Spinal cord (tissue), 10 donors: ENCODE data around the gene CLEC16A. TPM values are rescaled to one million over a fixed set of nuclear protein-coding genes. Genes with fewer than 3 reads are reported as not detected.

Source experiments
- DNase-seq, 6 donors: peaks; one replicate each; pipeline versions ENCODE4 v3.0.0 to v3.0.0-alpha.2; 2013 to 2015; ENCODE audit warnings: low spot score in 6 of 6, low read depth in 4 of 6
- H3K27ac ChIP-seq: one replicate; pipeline ENCODE4 v1.5.1; 2013; ENCODE audit warnings: low read depth, low read length, control low read depth
- H3K27me3 ChIP-seq: one replicate; pipeline ENCODE4 v1.6.1; 2013; ENCODE audit warnings: low read length; ENCODE audit not compliant: control insufficient read depth, insufficient read depth
- H3K36me3 ChIP-seq: one replicate; pipeline ENCODE4 v1.6.1; 2013; ENCODE audit warnings: low read length; ENCODE audit not compliant: control insufficient read depth, insufficient read depth
- H3K4me1 ChIP-seq: one replicate; pipeline ENCODE4 v1.6.1; 2013; ENCODE audit warnings: low read length; ENCODE audit not compliant: control insufficient read depth, insufficient read depth
- H3K4me3 ChIP-seq: one replicate; pipeline ENCODE4 v1.5.1; 2013; ENCODE audit warnings: low read depth, low read length, control low read depth
- H3K9me3 ChIP-seq: one replicate; pipeline ENCODE4 v1.6.1; 2013; ENCODE audit warnings: low read length; ENCODE audit not compliant: control insufficient read depth, insufficient read depth
- WGBS: methylation state at CpG from one replicate; pipeline ENCODE4 v1.1.5; 2013; ENCODE audit warnings: missing lambda C conversion rate; ENCODE audit not compliant: insufficient coverage; 5-methylcytosine and 5-hydroxymethylcytosine counted together
- polyA plus RNA-seq, 2 donors: library from polyadenylated mRNA; unstranded; fragments of 120-200 nt; gene quantifications; one replicate each; pipeline ENCODE4 v1.2.1, GENCODE V29; 2013; ENCODE audit not compliant: insufficient read length in 2 of 2
- total RNA-seq, 2 donors: library from RNA; depleted of rRNA in 1 of 2; stranded (reverse); fragments of 120-200 nt in 1 of 2; fragments of >200 nt in 1 of 2; gene quantifications; one replicate each; pipeline versions ENCODE4 v1.2.3 to v1.2.4, GENCODE V29; 2013 to 2014
- donor health status: healthy.

Gene CLEC16A
- total and polyA plus RNA-seq, 4 donors = 19.5 to 38.4 (median 25.1) TPM

GRCh38 chr16:10949424-10949970, 5.1 kb downstream of the CLEC16A start:
- H3K4me3 ChIP-seq = no peak overlapping the region
- H3K4me1 ChIP-seq = peaks cover 40% of the 10 kb centered on the region
- H3K9me3 ChIP-seq = no peaks in the 10 kb centered on the region
- no peak overlapping the region for H3K27ac ChIP-seq
- no peaks in the 10 kb centered on the region for H3K27me3 ChIP-seq
- no peak for DNase-seq
- peaks cover 3% of the 10 kb centered on the region for H3K36me3 ChIP-seq
- 75% methylated on average over 7 of the region's 7 CpGs for WGBS

- Histone ChIP-seq H3K27ac (no peak overlapping the region), H3K36me3 (peaks cover 3% of the 10 kb centered on the region), H3K9me3 (no peaks in the 10 kb centered on the region), H3K27me3 (no peaks in the 10 kb centered on the region), H3K4me1 (peaks cover 31% of the 10 kb centered on the region), H3K4me3 (no peak overlapping the region)
- WGBS = 75% methylated on average over 4 of the region's 5 CpGs
- DNase-seq = no peak
Measured at GRCh38 chr16:10950393-10950792, 6.0 kb downstream of the CLEC16A start.

- peak in 1 of 6 donors; percentile 37 for DNase-seq
- Histone ChIP-seq H3K27ac (no peak overlapping the region), H3K27me3 (no peaks in the 10 kb centered on the region), H3K9me3 (no peaks in the 10 kb centered on the region), H3K36me3 (peaks cover 3% of the 10 kb centered on the region), H3K4me1 (peaks cover 26% of the 10 kb centered on the region), H3K4me3 (no peak overlapping the region)
- WGBS = 48% methylated on average over 4 of the region's 4 CpGs
Measured at GRCh38 chr16:10951026-10951425, 6.7 kb downstream of the CLEC16A start.

GRCh38 chr16:10954903-10955302, 10.5 kb downstream of the CLEC16A start:
- WGBS = 86% methylated on average over 6 of the region's 7 CpGs
- Histone ChIP-seq H3K27me3 (no peaks in the 10 kb centered on the region), H3K36me3 (peaks cover 10% of the 10 kb centered on the region), H3K9me3 (no peaks in the 10 kb centered on the region), H3K4me3 (no peak overlapping the region), H3K27ac (no peak overlapping the region), H3K4me1 (peaks cover 6% of the 10 kb centered on the region)
- DNase-seq = no peak

DNA sequence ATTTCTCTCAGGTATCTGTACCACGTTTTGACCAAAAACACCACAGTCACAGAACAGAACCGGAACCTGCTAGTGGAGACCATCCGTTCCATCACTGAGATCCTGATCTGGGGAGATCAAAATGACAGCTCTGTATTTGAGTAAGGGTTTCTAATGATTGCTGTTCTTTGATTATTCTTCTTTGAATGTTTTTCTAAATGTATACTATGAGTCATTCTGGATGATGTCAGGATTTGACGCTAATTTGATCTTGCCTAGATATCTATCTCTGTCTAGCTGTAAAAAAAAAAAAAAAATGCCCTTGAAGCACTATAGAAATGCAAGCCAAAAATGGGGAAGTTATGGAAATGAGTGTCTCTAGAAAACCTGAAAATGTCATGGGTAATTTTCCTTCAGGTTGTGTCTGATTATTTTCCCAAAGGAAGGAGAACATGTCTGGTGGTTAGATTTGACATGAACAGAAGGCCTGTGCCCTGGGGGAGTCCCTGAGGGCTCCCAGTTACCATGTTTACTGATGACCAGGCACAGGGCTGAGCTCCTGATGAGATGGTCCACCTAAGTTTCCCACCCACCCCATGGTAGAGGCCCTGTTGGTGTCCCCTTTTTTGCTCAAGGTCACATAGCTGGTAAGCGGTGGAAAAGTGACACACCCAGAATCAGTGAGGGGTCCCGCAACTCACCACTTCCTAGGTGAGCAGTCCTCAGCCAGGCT, 13.6 kb downstream of the CLEC16A start:
- no peak overlapping the region for H3K27ac ChIP-seq
- H3K36me3 ChIP-seq = peaks cover 16% of the 10 kb centered on the region
- H3K4me3 ChIP-seq = no peak overlapping the region

DNA sequence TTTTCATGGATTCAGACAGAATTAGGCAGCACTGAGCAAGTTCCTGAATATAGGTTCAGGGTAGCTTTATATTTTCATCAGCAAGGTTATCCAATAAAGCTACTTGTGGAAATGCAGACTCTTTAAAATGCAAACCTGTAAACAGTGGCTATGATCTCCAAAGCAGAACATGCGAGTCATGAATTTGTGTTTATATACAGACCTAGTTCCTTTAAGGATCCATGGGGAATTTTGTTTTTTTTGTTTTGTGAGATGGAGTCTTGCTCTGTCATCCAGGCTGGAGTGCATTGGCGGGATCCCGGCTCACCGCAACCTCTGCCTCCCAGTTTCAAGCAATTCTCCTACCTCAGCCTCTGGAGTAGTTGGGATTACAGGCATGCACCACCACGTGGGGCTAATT, 14.8 kb downstream of the CLEC16A start:
- WGBS = no CpG with 5 or more reads among the region's 5 CpGs
- H3K9me3 ChIP-seq = no peaks in the 10 kb centered on the region
- H3K4me1 ChIP-seq = peaks cover 4% of the 10 kb centered on the region
- no peak for DNase-seq
- H3K27ac ChIP-seq = no peak overlapping the region
- peaks cover 25% of the 10 kb centered on the region for H3K36me3 ChIP-seq
- H3K27me3 ChIP-seq = no peaks in the 10 kb centered on the region
- H3K4me3 ChIP-seq = no peak overlapping the region

More for the DNA sequence above, 13.6 kb downstream of the CLEC16A start:
- Histone ChIP-seq H3K27me3 (no peaks in the 10 kb centered on the region), H3K4me1 (no peaks in the 10 kb centered on the region), H3K9me3 (no peaks in the 10 kb centered on the region)
- 96% methylated on average over 4 of the region's 6 CpGs for WGBS
- no peak for DNase-seq

DNA sequence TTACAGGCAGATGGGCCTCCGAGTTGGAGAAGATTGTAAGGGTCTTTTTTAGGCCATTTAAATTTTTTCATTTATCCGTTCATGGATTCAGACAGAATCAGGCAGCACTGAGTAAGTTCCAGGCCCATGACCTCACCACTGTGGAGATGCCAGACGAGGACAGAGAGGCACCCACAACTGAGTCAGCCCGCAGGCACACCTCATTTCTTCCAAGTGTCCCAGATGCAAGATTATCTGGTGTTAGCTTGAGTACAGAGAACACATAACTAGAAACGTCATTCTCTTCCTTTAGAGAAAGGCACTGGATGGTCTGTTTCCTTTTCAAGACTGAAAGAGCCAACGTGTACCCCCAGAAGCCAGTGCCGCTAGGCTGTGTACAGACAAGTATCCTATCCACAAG, 16.9 kb downstream of the CLEC16A start:
- no peak overlapping the region for H3K27ac ChIP-seq
- no peak for DNase-seq
- 71% methylated on average over 3 of the region's 7 CpGs for WGBS
- peaks cover 31% of the 10 kb centered on the region for H3K36me3 ChIP-seq
- no peaks in the 10 kb centered on the region for H3K9me3 ChIP-seq
- H3K27me3 ChIP-seq = no peaks in the 10 kb centered on the region
- H3K4me3 ChIP-seq = no peak overlapping the region
- H3K4me1 ChIP-seq = peaks cover 8% of the 10 kb centered on the region

GRCh38 chr16:10964039-10964890, 19.9 kb downstream of the CLEC16A start:
- H3K36me3 ChIP-seq = peaks cover 31% of the 10 kb centered on the region
- H3K4me1 ChIP-seq = peaks cover 8% of the 10 kb centered on the region
- no peaks in the 10 kb centered on the region for H3K9me3 ChIP-seq
- no peak overlapping the region for H3K27ac ChIP-seq
- WGBS = 18% methylated on average over 15 of the region's 20 CpGs
- H3K27me3 ChIP-seq = no peaks in the 10 kb centered on the region
- H3K4me3 ChIP-seq = no peak overlapping the region
- DNase-seq = peak; percentile 65 to 94 (median 78)

- Histone ChIP-seq H3K4me1 (peaks cover 8% of the 10 kb centered on the region), H3K4me3 (no peak overlapping the region), H3K27me3 (no peaks in the 10 kb centered on the region), H3K9me3 (no peaks in the 10 kb centered on the region), H3K27ac (no peak overlapping the region), H3K36me3 (peaks cover 30% of the 10 kb centered on the region)
- no peak for DNase-seq
- WGBS = 83% methylated on average over 7 of the region's 8 CpGs
Measured at GRCh38 chr16:10964891-10965326, 20.5 kb downstream of the CLEC16A start.
